ENCODE results near the gene GPM6B.
A peak's percentile ranks its signal among the peaks of the same experiment; 100 is the strongest.

GPM6B gene

DNA sequence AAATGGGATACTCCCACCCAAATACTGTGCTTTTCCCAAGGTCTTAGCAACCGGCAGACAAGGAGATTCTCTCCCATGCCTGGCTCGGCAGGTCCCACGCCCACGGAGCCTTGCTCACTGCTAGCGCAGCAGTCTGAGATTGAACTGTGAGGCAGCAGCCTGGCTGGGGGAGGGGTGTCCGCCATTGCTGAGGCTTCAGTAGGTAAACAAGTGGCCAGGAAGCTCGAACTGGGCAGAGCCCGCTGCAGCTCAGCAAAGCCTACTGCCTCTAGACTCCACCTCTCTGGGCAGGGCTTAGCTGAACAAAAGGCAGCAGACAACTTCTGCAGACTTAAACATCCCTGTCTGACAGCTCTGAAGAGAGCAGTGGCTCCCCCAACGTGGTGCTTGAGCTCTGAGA lies 92.0 kb downstream of the GPM6B start:
- peak; percentile 7 for DNase-seq (ENCODE audit: low read depth)

- no peak for DNase-seq (ENCODE audit: low read depth)
Measured at GRCh38 chrX:13721819-13722519, 94.9 kb downstream of the GPM6B start.

DNA sequence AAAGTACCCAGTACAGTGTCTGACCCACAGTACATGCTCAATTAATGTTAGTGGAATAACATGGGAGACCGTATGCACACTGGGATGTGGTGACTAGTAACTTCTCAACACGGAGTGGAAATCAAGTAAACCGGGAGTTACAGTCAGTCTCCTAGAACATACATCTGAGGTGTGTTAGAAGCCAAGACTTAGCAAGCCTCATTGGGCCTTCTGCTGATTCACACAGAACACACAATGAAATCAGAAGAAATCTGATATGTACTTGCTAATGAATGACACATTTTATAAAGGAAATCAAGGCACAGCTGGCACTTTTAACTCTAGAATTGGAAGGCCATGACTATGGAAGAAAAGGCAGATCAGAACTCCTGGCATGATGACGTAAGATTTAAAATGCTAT lies 95.5 kb downstream of the GPM6B start:
- DNase-seq (ENCODE audit: low read depth) = no peak
